ENCODE measurements around the gene CIC. TPM values are rescaled to one million over a fixed set of nuclear protein-coding genes. Genes with fewer than 3 reads are reported as not detected.

The CIC gene
- total and polyA plus RNA-seq, 2 of the 13 experiments (the other 11 are each of a cell fraction or from before 2014, with no cell fraction given) = 5.9 to 8.0 TPM

DNA sequence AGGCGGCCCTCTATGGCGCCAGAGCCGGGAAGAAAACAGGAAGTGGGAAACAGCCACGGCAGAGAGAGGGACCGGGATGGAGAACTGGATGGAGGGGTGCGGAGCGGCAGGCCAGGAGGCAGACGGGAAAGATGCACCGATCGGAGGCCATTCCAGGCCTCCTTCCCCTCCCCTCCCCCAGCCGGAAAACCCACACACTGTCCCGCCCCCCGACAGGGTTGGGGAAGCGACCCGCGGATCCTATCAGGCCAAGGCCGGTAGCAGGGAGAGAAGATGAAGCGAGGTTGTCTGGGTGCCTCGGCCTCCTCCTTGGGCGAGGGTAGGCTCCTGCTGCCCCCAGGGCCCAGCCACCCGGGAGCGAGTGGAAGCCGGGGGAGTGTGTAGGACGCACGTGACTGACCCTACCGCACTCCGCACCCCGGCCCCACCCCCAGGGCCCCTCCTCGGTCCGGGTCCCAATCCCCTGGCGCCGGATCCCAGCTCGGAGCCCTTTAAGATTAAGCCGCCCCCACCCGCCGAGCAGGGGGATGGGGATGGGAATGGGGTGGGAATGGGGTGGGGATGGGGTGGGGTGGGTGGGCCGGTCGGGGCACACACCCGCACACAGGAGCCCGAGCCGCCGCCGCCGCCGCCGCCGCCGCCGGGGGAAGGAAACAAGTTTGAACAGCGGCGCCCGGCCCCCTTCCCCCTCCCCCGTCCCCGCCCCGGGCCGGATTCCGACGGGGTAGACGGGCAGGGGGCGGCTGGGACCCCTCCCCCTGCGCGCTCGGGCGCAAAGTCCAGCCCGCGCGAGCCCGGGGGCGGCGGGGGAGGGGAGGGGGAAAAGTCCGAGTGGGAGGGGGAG is 15.6 kb upstream of the CIC start (continued):
- no peak for TF ChIP-seq NR2F1 (CRISPR knock-in tag; IDR thresholded peaks at IDR 0.05)
- no peak for TF ChIP-seq SP140L (CRISPR knock-in tag; IDR thresholded peaks at IDR 0.05; ENCODE audit: borderline replicate concordance)
- TF ChIP-seq, protein P1, sequence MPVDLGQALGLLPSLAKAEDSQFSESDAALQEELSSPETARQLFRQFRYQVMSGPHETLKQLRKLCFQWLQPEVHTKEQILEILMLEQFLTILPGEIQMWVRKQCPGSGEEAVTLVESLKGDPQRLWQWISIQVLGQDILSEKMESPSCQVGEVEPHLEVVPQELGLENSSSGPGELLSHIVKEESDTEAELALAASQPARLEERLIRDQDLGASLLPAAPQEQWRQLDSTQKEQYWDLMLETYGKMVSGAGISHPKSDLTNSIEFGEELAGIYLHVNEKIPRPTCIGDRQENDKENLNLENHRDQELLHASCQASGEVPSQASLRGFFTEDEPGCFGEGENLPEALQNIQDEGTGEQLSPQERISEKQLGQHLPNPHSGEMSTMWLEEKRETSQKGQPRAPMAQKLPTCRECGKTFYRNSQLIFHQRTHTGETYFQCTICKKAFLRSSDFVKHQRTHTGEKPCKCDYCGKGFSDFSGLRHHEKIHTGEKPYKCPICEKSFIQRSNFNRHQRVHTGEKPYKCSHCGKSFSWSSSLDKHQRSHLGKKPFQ (CRISPR knock-in tag; IDR thresholded peaks at IDR 0.05; ENCODE audit: insufficient replicate concordance) = no peak
- no peak for TF ChIP-seq FOSL1 (CRISPR knock-in tag; IDR thresholded peaks at IDR 0.05; ENCODE audit: borderline replicate concordance)
- no peak for TF ChIP-seq RNF2 (conservative IDR thresholded peaks at IDR 0.05; ENCODE audit: low read depth)
- TF ChIP-seq, protein P2, sequence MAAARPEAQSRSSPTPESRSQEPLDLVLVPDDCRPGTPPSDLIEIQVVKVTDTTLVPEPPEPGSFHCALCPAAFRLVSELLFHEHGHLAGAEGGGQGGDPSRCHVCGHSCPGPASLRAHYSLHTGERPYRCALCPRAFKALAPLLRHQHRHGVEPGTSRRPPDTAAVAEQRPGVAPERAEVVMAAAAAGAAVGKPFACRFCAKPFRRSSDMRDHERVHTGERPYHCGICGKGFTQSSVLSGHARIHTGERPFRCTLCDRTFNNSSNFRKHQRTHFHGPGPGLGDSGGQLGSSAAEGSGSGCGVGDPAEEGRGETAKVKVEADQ (CRISPR knock-in tag; IDR thresholded peaks at IDR 0.05; ENCODE audit: borderline replicate concordance) = no peak
- TF ChIP-seq, protein P3, sequence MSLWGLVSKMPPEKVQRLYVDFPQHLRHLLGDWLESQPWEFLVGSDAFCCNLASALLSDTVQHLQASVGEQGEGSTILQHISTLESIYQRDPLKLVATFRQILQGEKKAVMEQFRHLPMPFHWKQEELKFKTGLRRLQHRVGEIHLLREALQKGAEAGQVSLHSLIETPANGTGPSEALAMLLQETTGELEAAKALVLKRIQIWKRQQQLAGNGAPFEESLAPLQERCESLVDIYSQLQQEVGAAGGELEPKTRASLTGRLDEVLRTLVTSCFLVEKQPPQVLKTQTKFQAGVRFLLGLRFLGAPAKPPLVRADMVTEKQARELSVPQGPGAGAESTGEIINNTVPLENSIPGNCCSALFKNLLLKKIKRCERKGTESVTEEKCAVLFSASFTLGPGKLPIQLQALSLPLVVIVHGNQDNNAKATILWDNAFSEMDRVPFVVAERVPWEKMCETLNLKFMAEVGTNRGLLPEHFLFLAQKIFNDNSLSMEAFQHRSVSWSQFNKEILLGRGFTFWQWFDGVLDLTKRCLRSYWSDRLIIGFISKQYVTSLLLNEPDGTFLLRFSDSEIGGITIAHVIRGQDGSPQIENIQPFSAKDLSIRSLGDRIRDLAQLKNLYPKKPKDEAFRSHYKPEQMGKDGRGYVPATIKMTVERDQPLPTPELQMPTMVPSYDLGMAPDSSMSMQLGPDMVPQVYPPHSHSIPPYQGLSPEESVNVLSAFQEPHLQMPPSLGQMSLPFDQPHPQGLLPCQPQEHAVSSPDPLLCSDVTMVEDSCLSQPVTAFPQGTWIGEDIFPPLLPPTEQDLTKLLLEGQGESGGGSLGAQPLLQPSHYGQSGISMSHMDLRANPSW (CRISPR knock-in tag; IDR thresholded peaks at IDR 0.05; ENCODE audit: borderline replicate concordance) = no peak
- TF ChIP-seq, protein P4, sequence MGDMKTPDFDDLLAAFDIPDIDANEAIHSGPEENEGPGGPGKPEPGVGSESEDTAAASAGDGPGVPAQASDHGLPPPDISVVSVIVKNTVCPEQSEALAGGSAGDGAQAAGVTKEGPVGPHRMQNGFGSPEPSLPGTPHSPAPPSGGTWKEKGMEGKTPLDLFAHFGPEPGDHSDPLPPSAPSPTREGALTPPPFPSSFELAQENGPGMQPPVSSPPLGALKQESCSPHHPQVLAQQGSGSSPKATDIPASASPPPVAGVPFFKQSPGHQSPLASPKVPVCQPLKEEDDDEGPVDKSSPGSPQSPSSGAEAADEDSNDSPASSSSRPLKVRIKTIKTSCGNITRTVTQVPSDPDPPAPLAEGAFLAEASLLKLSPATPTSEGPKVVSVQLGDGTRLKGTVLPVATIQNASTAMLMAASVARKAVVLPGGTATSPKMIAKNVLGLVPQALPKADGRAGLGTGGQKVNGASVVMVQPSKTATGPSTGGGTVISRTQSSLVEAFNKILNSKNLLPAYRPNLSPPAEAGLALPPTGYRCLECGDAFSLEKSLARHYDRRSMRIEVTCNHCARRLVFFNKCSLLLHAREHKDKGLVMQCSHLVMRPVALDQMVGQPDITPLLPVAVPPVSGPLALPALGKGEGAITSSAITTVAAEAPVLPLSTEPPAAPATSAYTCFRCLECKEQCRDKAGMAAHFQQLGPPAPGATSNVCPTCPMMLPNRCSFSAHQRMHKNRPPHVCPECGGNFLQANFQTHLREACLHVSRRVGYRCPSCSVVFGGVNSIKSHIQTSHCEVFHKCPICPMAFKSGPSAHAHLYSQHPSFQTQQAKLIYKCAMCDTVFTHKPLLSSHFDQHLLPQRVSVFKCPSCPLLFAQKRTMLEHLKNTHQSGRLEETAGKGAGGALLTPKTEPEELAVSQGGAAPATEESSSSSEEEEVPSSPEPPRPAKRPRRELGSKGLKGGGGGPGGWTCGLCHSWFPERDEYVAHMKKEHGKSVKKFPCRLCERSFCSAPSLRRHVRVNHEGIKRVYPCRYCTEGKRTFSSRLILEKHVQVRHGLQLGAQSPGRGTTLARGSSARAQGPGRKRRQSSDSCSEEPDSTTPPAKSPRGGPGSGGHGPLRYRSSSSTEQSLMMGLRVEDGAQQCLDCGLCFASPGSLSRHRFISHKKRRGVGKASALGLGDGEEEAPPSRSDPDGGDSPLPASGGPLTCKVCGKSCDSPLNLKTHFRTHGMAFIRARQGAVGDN (CRISPR knock-in tag; IDR thresholded peaks at IDR 0.05) = peak; percentile 1; the same call in 1 of the 2 replicates
- no peak for TF ChIP-seq TCF7 (IDR thresholded peaks at IDR 0.05; ENCODE audit: low read depth)
- TF ChIP-seq NFKBIZ (CRISPR knock-in tag; IDR thresholded peaks at IDR 0.05) = no peak
- no peak for TF ChIP-seq KLF15 (CRISPR knock-in tag; IDR thresholded peaks at IDR 0.05; ENCODE audit: borderline replicate concordance)
- TF ChIP-seq ZBTB7A (CRISPR knock-in tag; IDR thresholded peaks at IDR 0.05) = peak; percentile 81
- TF ChIP-seq, protein P5, sequence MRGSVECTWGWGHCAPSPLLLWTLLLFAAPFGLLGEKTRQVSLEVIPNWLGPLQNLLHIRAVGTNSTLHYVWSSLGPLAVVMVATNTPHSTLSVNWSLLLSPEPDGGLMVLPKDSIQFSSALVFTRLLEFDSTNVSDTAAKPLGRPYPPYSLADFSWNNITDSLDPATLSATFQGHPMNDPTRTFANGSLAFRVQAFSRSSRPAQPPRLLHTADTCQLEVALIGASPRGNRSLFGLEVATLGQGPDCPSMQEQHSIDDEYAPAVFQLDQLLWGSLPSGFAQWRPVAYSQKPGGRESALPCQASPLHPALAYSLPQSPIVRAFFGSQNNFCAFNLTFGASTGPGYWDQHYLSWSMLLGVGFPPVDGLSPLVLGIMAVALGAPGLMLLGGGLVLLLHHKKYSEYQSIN (CRISPR knock-in tag; IDR thresholded peaks at IDR 0.05; ENCODE audit: borderline replicate concordance) = no peak
- TF ChIP-seq, protein P6, sequence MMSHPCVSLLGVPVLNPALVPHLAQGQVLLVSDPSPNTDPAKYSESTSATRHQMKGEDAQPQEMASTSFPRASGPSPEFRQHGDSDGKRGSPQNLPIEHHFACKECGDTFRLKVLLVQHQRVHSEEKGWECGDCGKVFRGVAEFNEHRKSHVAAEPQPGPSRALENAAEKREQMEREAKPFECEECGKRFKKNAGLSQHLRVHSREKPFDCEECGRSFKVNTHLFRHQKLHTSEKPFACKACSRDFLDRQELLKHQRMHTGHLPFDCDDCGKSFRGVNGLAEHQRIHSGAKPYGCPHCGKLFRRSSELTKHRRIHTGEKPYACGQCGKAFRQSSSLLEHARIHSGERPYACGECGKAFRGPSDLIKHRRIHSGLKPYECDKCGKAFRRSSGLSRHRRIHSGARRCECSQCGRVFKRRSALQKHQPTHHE (CRISPR knock-in tag; IDR thresholded peaks at IDR 0.05; ENCODE audit: borderline replicate concordance) = no peak
